Measurements from ENCODE around the gene PIP4P1.
"Not testable (repeated sequence)": the region's sequence is repeated elsewhere in the genome, so short reads cannot be mapped to it uniquely, and the experiment has no call there.

Gene PIP4P1

GRCh38 chr14:20461225-20462141 is at the start of gene PIP4P1:
TSS of gene PIP4P1 (minus strand) at chr14:20461434. CDS start at chr14:20461325, 109 bp downstream.
- peak; percentile 100 for DNase-seq

GRCh38 chr14:20508367-20508766 is 47.1 kb upstream of the PIP4P1 start:
- no peak for DNase-seq

GRCh38 chr14:20507537-20507936 is 46.3 kb upstream of the PIP4P1 start:
- DNase-seq = not testable (repeated sequence)

- DNase-seq = not testable (repeated sequence)
Measured at GRCh38 chr14:20506752-20507151, 45.5 kb upstream of the PIP4P1 start.

GRCh38 chr14:20506276-20506675 is 45.0 kb upstream of the PIP4P1 start:
- not testable (repeated sequence) for DNase-seq

GRCh38 chr14:20503898-20504297 is 42.7 kb upstream of the PIP4P1 start:
- DNase-seq = peak; percentile 40

GRCh38 chr14:20501346-20501745 is 40.1 kb upstream of the PIP4P1 start:
- DNase-seq = no peak

- DNase-seq = no peak
Measured at GRCh38 chr14:20499881-20500280, 38.6 kb upstream of the PIP4P1 start.

GRCh38 chr14:20499108-20499507 is 37.9 kb upstream of the PIP4P1 start:
- DNase-seq = no peak

- no peak for DNase-seq
Measured at GRCh38 chr14:20498622-20499021, 37.4 kb upstream of the PIP4P1 start.

- DNase-seq = peak; percentile 85
Measured at GRCh38 chr14:20494935-20495766, 33.9 kb upstream of the PIP4P1 start.

- peak; percentile 80 for DNase-seq
Measured at GRCh38 chr14:20493634-20494033, 32.4 kb upstream of the PIP4P1 start.

- no peak for DNase-seq
Measured at GRCh38 chr14:20492486-20492885, 31.3 kb upstream of the PIP4P1 start.

- no peak for DNase-seq
Measured at GRCh38 chr14:20490563-20490962, 29.3 kb upstream of the PIP4P1 start.

- peak; percentile 37 for DNase-seq
Measured at GRCh38 chr14:20489093-20489994, 28.1 kb upstream of the PIP4P1 start.

- DNase-seq = no peak
Measured at GRCh38 chr14:20487396-20487725, 26.1 kb upstream of the PIP4P1 start.

GRCh38 chr14:20486684-20487395 is 25.6 kb upstream of the PIP4P1 start:
- DNase-seq = no peak

- no peak for DNase-seq
Measured at GRCh38 chr14:20485900-20486299, 24.7 kb upstream of the PIP4P1 start.

GRCh38 chr14:20482382-20482781 is 21.1 kb upstream of the PIP4P1 start:
- no peak for DNase-seq

- DNase-seq = no peak
Measured at GRCh38 chr14:20478894-20479293, 17.7 kb upstream of the PIP4P1 start.

GRCh38 chr14:20477211-20477876 is 16.1 kb upstream of the PIP4P1 start:
- DNase-seq = peak; percentile 61

Measured in inflammatory macrophage treated with lipopolysaccharide for 4 hours (primary cell).